ENCODE measurements around the gene MYB. TPM values are rescaled to one million over a fixed set of nuclear protein-coding genes. Genes with fewer than 3 reads are reported as not detected.
"Not testable (repeated sequence)": the region's sequence is repeated elsewhere in the genome, so short reads cannot be mapped to it uniquely, and the experiment has no call there.

MYB gene
- total and polyA plus RNA-seq, 2 donors (not counting 3 experiments of a cell fraction or from before 2014, with no cell fraction given) = 0.14 to 0.53 TPM

- FAIRE-seq = no peak
- Histone ChIP-seq H3K79me2 (ENCODE audit: control insufficient read depth, insufficient read depth, low read length) (no peaks in the 10 kb centered on the region), H3K4me1 (ENCODE audit: control insufficient read depth, extremely low read depth, insufficient read depth, low read length) (no peaks in the 10 kb centered on the region), H3K4me2 (ENCODE audit: insufficient read depth, low read length) (no peak overlapping the region), H3K9me3 (replicated peaks; ENCODE audit: control insufficient read depth, insufficient read depth, low read length) (no peaks in the 10 kb centered on the region), H3K36me3 (ENCODE audit: control insufficient read depth in 2 of 2, extremely low read depth in 1 of 2, insufficient read depth in 2 of 2, low read length in 2 of 2) (no peaks in the 10 kb centered on the region), H3K27me3 (ENCODE audit: control insufficient read depth in 2 of 2, insufficient read depth in 2 of 2, low read length in 2 of 2) (no peaks in the 10 kb centered on the region), H2AFZ (ENCODE audit: low read depth, low read length) (no peak overlapping the region), H3K9me1 (replicated peaks; ENCODE audit: control insufficient read depth, extremely low read depth, insufficient read depth, low read length) (no peaks in the 10 kb centered on the region), H3K9ac (replicated peaks; ENCODE audit: extremely low read depth, insufficient read depth, low read length) (no peak overlapping the region), H3K27ac (ENCODE audit: insufficient read depth, low read depth, low read length) (no peak overlapping the region), H3K4me3 (replicated peaks in 1 of 3; ENCODE audit: insufficient read depth in 1 of 3, low read depth in 1 of 3, low read length in 3 of 3) (no peak overlapping the region), H4K20me1 (replicated peaks; ENCODE audit: control insufficient read depth, extremely low read depth, insufficient read depth, low read length) (no peaks in the 10 kb centered on the region)
- CTCF ChIA-PET = interaction anchor here (0.7 to 1.5 kb wide), 3 partner anchors 8 to 14 kb away, joined by 3 to 6 read pairs (median 4); no protein-coding TSS in a partner anchor
- BruUV-seq (replicated peaks) = no TSS peak
- POLR2A ChIA-PET = interaction anchor here (0.5 kb wide), 1 partner anchor 115 kb away, joined by 3 read pairs; no protein-coding TSS in a partner anchor
- no peak for TF ChIP-seq FOS (IDR thresholded peaks at IDR 0.05; ENCODE audit: borderline replicate concordance, insufficient read depth, low read length)
- TF ChIP-seq EZH2 (IDR thresholded peaks at IDR 0.05; ENCODE audit: borderline replicate concordance, low read depth, low read length, severe bottlenecking) = no peak
- no peak for TF ChIP-seq MYC (IDR thresholded peaks at IDR 0.05; ENCODE audit: low read depth, low read length)
- no peak for TF ChIP-seq MAX (IDR thresholded peaks at IDR 0.05; ENCODE audit: insufficient read depth, insufficient read length)
- TF ChIP-seq JUN (IDR thresholded peaks at IDR 0.05; ENCODE audit: borderline replicate concordance, insufficient read depth, insufficient read length, low read depth) = no peak
- no peak for TF ChIP-seq POLR2AphosphoS5 (IDR thresholded peaks at IDR 0.05; ENCODE audit: insufficient read depth, low read depth, low read length)
- TF ChIP-seq CTCF (IDR thresholded peaks at IDR 0.05; ENCODE audit: extremely low read depth in 1 of 2, insufficient read depth in 1 of 2, low read depth in 1 of 2, low read length in 2 of 2) = no peak
- TF ChIP-seq GATA2 (IDR thresholded peaks at IDR 0.05; ENCODE audit: insufficient read depth, insufficient read length, low read depth, low read length) = no peak
- no peak for TF ChIP-seq POLR2A (IDR thresholded peaks at IDR 0.05; ENCODE audit: low read depth, low read length)
- DNase-seq (ENCODE audit: low read depth, low spot score) = no peak
- intact Hi-C loops (cut with micrococcal nuclease) = no loop called here
- dilution Hi-C loops (cut with MboI; ENCODE audit: extremely low pct_ligation_motif_present, low sequenced_read_pairs) = no loop called here
Measured at GRCh38 chr6:135149376-135149775, 31.7 kb upstream of the MYB start.

- BruUV-seq (replicated peaks); H3K36me3 ChIP-seq (ENCODE audit: control insufficient read depth in 2 of 2, extremely low read depth in 1 of 2, insufficient read depth in 2 of 2, low read length in 2 of 2); FAIRE-seq; CTCF ChIA-PET; H3K4me3 ChIP-seq (replicated peaks in 1 of 3; ENCODE audit: insufficient read depth in 1 of 3, low read depth in 1 of 3, low read length in 3 of 3); H3K9me1 ChIP-seq (replicated peaks; ENCODE audit: control insufficient read depth, extremely low read depth, insufficient read depth, low read length); intact Hi-C loops (cut with micrococcal nuclease); H3K9me3 ChIP-seq (replicated peaks; ENCODE audit: control insufficient read depth, insufficient read depth, low read length); H4K20me1 ChIP-seq (replicated peaks; ENCODE audit: control insufficient read depth, extremely low read depth, insufficient read depth, low read length); H3K27ac ChIP-seq (ENCODE audit: insufficient read depth, low read depth, low read length); H3K79me2 ChIP-seq (ENCODE audit: control insufficient read depth, insufficient read depth, low read length); H3K9ac ChIP-seq (replicated peaks; ENCODE audit: extremely low read depth, insufficient read depth, low read length); POLR2A ChIA-PET; dilution Hi-C loops (cut with MboI; ENCODE audit: extremely low pct_ligation_motif_present, low sequenced_read_pairs); H3K4me1 ChIP-seq (ENCODE audit: control insufficient read depth, extremely low read depth, insufficient read depth, low read length); H3K27me3 ChIP-seq (ENCODE audit: control insufficient read depth in 2 of 2, insufficient read depth in 2 of 2, low read length in 2 of 2); H3K4me2 ChIP-seq (ENCODE audit: insufficient read depth, low read length); H2AFZ ChIP-seq (ENCODE audit: low read depth, low read length); DNase-seq (ENCODE audit: low read depth, low spot score): not testable (repeated sequence)
Measured at GRCh38 chr6:135150481-135150880, 30.6 kb upstream of the MYB start.

GRCh38 chr6:135154125-135154524, 27.0 kb upstream of the MYB start:
- FAIRE-seq; H4K20me1 ChIP-seq (replicated peaks; ENCODE audit: control insufficient read depth, extremely low read depth, insufficient read depth, low read length); H3K36me3 ChIP-seq (ENCODE audit: control insufficient read depth in 2 of 2, extremely low read depth in 1 of 2, insufficient read depth in 2 of 2, low read length in 2 of 2); H3K27ac ChIP-seq (ENCODE audit: insufficient read depth, low read depth, low read length); H3K4me2 ChIP-seq (ENCODE audit: insufficient read depth, low read length); H3K27me3 ChIP-seq (ENCODE audit: control insufficient read depth in 2 of 2, insufficient read depth in 2 of 2, low read length in 2 of 2); H3K4me3 ChIP-seq (replicated peaks in 1 of 3; ENCODE audit: insufficient read depth in 1 of 3, low read depth in 1 of 3, low read length in 3 of 3); H3K79me2 ChIP-seq (ENCODE audit: control insufficient read depth, insufficient read depth, low read length); dilution Hi-C loops (cut with MboI; ENCODE audit: extremely low pct_ligation_motif_present, low sequenced_read_pairs); H3K9me3 ChIP-seq (replicated peaks; ENCODE audit: control insufficient read depth, insufficient read depth, low read length); BruUV-seq (replicated peaks); intact Hi-C loops (cut with micrococcal nuclease); H3K9ac ChIP-seq (replicated peaks; ENCODE audit: extremely low read depth, insufficient read depth, low read length); POLR2A ChIA-PET; H3K9me1 ChIP-seq (replicated peaks; ENCODE audit: control insufficient read depth, extremely low read depth, insufficient read depth, low read length); DNase-seq (ENCODE audit: low read depth, low spot score); H2AFZ ChIP-seq (ENCODE audit: low read depth, low read length); H3K4me1 ChIP-seq (ENCODE audit: control insufficient read depth, extremely low read depth, insufficient read depth, low read length): not testable (repeated sequence)
- CTCF ChIA-PET = interaction anchor here (1.0 kb wide), 1 partner anchor 8 kb away, joined by 4 read pairs; no protein-coding TSS in a partner anchor

Data from endothelial cell of umbilical vein (primary cell).